Measurements from ENCODE around the gene AJAP1.

- no peak for TF ChIP-seq TAF1 (IDR thresholded peaks at IDR 0.05; ENCODE audit: low read depth)
- TF ChIP-seq, protein P1, sequence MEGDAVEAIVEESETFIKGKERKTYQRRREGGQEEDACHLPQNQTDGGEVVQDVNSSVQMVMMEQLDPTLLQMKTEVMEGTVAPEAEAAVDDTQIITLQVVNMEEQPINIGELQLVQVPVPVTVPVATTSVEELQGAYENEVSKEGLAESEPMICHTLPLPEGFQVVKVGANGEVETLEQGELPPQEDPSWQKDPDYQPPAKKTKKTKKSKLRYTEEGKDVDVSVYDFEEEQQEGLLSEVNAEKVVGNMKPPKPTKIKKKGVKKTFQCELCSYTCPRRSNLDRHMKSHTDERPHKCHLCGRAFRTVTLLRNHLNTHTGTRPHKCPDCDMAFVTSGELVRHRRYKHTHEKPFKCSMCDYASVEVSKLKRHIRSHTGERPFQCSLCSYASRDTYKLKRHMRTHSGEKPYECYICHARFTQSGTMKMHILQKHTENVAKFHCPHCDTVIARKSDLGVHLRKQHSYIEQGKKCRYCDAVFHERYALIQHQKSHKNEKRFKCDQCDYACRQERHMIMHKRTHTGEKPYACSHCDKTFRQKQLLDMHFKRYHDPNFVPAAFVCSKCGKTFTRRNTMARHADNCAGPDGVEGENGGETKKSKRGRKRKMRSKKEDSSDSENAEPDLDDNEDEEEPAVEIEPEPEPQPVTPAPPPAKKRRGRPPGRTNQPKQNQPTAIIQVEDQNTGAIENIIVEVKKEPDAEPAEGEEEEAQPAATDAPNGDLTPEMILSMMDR (IDR thresholded peaks at IDR 0.05; ENCODE audit: poor library complexity, severe bottlenecking), result no peak
- peak; percentile 39 for TF ChIP-seq POLR2AphosphoS5 (IDR thresholded peaks at IDR 0.05)
These were observed 95.8 kb downstream of the AJAP1 start for GRCh38 chr1:4750177-4750576.

All from neural cell (in vitro differentiated cells).